HL-60 (cell line): ENCODE data around the gene MANSC4.
A peak's percentile ranks its signal among the peaks of the same experiment; 100 is the strongest.
"Not testable (repeated sequence)": the region's sequence is repeated elsewhere in the genome, so short reads cannot be mapped to it uniquely, and the experiment has no call there.

Experiments
- DNase-seq, 2 experiments: peaks; one replicate each; pipeline ENCODE4 v3.0.0-alpha.2; 2010 to 2020; ENCODE audit warnings: low read depth in 1 of 2, low spot score in 1 of 2
- H3K27ac ChIP-seq: fragments of 250-450 bp; sonication (Bioruptor Pico); replicated peaks from 2 replicates; pipeline ENCODE4 v1.5.1; 2020; ENCODE audit warnings: mild to moderate bottlenecking, moderate library complexity
- H3K27me3 ChIP-seq: fragments of 250-450 bp; sonication (Bioruptor Pico); 2 replicates; pipeline ENCODE4 v1.5.1; 2021; ENCODE audit warnings: mild to moderate bottlenecking, moderate library complexity; ENCODE audit not compliant: insufficient read depth, poor library complexity, severe bottlenecking
- H3K4me3 ChIP-seq: replicated peaks from 2 replicates; pipeline ENCODE4 v1.5.1; 2011; ENCODE audit warnings: mild to moderate bottlenecking, control low read depth, low read length; ENCODE audit not compliant: insufficient read depth
- GABPA ChIP-seq: IDR thresholded peaks from 2 replicates; pipeline ENCODE4 v1.6.1; 2012; ENCODE audit warnings: low read depth
- POLR2AphosphoS5 ChIP-seq: IDR thresholded peaks from 2 replicates; pipeline ENCODE4 v1.6.1; 2012; ENCODE audit warnings: low read depth
- SPI1 ChIP-seq: IDR thresholded peaks from 2 replicates; pipeline ENCODE4 v1.6.1; 2012; ENCODE audit warnings: low read depth, mild to moderate bottlenecking, borderline replicate concordance
- TF ChIP-seq, protein P1 (sequence below): IDR thresholded peaks from 2 replicates; pipeline ENCODE4 v1.6.1; 2012; ENCODE audit warnings: low read depth; ENCODE audit not compliant: insufficient replicate concordance
- TF ChIP-seq, protein P2 (sequence below): IDR thresholded peaks from one replicate; pipeline ENCODE4 v1.5.1; 2011; ENCODE audit warnings: low read length, control low read depth, inconsistent platforms; ENCODE audit not compliant: insufficient read depth

MANSC4 gene

DNA sequence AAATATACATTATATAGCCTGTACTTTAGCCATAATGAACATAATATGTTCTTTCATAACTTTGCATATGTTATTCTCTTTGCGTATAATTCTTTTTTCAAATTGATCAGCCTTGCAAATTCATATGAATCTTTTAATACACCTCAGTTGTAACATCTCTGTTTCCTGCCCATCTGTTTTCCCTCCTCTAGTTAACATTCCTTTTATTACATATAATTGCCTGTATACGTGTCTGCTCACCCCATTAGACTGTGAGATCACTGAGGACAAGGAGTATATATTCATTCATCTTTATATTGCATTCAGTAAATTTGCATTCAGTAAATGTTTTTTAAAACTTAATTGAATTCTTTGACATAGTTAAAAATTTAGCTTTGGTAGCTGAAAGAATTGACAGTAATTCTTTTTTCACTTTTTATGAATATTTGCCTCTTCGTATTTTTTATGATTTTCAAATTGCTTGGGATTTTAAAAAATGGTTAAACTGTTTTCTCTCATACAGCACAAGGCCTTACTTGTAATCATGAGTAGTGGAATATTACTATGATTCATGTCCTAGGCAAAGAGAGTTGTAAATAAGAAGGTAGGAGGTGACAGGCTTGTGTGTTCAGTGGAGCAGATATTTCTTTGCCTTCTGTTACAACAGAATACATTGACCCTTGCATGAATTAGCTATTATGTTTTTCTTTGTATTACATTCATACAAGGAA is 32.8 kb downstream of the MANSC4 start:
- no peak overlapping the region for H3K4me3 ChIP-seq
- no peak for TF ChIP-seq POLR2AphosphoS5
- DNase-seq: no peak
- no peak overlapping the region for H3K27ac ChIP-seq
- H3K27me3 ChIP-seq: no peaks in the 10 kb centered on the region

DNA sequence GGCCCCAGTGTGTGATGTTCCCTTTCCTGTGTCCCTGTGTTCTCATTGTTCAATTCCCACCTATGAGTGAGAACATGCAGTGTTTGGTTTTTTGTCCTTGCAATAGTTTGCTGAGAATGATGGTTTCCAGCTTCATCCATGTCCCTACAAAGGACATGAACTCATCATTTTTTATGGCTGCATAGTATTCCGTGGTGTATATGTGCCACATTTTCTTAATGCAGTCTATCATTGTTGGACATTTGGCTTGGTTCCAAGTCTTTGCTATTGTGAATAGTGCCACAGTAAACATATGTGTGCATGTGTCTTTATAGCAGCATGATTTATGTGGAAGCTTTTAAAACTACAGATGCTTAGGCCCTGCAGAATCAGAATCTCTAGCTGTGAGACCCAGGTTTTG is 34.3 kb downstream of the MANSC4 start:
- H3K4me3 ChIP-seq, H3K27ac ChIP-seq, DNase-seq: not testable (repeated sequence)

DNA sequence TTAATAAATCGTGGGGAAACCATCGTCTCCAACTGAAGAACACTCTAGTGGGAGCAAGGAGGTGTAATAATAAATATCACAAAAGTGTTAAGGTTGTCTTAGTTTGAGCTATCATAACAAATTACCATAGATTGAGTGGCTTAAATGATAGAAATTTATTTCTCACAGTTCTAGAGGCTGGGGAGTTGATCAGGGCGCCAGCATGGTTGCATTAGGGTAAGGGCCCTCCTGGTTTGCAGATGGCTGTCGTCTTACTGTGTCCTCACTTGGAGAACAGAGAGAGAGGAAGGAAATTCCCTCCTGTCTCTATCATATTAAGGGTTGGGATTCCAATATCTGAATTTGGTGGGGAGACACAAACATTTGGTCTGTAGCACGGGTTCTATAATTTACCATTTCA is 36.4 kb downstream of the MANSC4 start:
- TF ChIP-seq, protein P1, sequence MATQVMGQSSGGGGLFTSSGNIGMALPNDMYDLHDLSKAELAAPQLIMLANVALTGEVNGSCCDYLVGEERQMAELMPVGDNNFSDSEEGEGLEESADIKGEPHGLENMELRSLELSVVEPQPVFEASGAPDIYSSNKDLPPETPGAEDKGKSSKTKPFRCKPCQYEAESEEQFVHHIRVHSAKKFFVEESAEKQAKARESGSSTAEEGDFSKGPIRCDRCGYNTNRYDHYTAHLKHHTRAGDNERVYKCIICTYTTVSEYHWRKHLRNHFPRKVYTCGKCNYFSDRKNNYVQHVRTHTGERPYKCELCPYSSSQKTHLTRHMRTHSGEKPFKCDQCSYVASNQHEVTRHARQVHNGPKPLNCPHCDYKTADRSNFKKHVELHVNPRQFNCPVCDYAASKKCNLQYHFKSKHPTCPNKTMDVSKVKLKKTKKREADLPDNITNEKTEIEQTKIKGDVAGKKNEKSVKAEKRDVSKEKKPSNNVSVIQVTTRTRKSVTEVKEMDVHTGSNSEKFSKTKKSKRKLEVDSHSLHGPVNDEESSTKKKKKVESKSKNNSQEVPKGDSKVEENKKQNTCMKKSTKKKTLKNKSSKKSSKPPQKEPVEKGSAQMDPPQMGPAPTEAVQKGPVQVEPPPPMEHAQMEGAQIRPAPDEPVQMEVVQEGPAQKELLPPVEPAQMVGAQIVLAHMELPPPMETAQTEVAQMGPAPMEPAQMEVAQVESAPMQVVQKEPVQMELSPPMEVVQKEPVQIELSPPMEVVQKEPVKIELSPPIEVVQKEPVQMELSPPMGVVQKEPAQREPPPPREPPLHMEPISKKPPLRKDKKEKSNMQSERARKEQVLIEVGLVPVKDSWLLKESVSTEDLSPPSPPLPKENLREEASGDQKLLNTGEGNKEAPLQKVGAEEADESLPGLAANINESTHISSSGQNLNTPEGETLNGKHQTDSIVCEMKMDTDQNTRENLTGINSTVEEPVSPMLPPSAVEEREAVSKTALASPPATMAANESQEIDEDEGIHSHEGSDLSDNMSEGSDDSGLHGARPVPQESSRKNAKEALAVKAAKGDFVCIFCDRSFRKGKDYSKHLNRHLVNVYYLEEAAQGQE: no peak
- TF ChIP-seq GABPA (no peak), SPI1 (no peak), POLR2AphosphoS5 (no peak)
- TF ChIP-seq, protein P2, sequence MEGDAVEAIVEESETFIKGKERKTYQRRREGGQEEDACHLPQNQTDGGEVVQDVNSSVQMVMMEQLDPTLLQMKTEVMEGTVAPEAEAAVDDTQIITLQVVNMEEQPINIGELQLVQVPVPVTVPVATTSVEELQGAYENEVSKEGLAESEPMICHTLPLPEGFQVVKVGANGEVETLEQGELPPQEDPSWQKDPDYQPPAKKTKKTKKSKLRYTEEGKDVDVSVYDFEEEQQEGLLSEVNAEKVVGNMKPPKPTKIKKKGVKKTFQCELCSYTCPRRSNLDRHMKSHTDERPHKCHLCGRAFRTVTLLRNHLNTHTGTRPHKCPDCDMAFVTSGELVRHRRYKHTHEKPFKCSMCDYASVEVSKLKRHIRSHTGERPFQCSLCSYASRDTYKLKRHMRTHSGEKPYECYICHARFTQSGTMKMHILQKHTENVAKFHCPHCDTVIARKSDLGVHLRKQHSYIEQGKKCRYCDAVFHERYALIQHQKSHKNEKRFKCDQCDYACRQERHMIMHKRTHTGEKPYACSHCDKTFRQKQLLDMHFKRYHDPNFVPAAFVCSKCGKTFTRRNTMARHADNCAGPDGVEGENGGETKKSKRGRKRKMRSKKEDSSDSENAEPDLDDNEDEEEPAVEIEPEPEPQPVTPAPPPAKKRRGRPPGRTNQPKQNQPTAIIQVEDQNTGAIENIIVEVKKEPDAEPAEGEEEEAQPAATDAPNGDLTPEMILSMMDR: no peak
- Histone ChIP-seq H3K4me3 (no peak overlapping the region), H3K27me3 (no peaks in the 10 kb centered on the region), H3K27ac (no peak overlapping the region)
- DNase-seq: no peak

More for the DNA sequence above, 34.3 kb downstream of the MANSC4 start:
- not testable (repeated sequence) for H3K27me3 ChIP-seq

GRCh38 chr12:27734321-27734720 is 45.7 kb downstream of the MANSC4 start:
- not testable (repeated sequence) for H3K27me3 ChIP-seq, H3K4me3 ChIP-seq

GRCh38 chr12:27733791-27734190 is 46.2 kb downstream of the MANSC4 start:
- Histone ChIP-seq H3K27me3 (no peaks in the 10 kb centered on the region), H3K27ac (no peak overlapping the region), H3K4me3 (no peak overlapping the region)
- no peak for TF ChIP-seq SPI1
- TF ChIP-seq, protein P1: no peak
- DNase-seq: no peak

More at GRCh38 chr12:27734321-27734720, 45.7 kb downstream of the MANSC4 start:
- not testable (repeated sequence) for DNase-seq, H3K27ac ChIP-seq

- Histone ChIP-seq H3K27me3 (no peaks in the 10 kb centered on the region), H3K4me3 (no peak overlapping the region), H3K27ac (no peak overlapping the region)
- TF ChIP-seq, protein P1: no peak
- TF ChIP-seq, protein P2: peak; percentile 83
- no peak for TF ChIP-seq SPI1
- peak in 1 of 2 experiments; percentile 18 for DNase-seq
Observed at GRCh38 chr12:27733052-27733656, 46.9 kb downstream of the MANSC4 start.
